BJ (cell line): ENCODE results near the gene MID1. TPM values are rescaled to one million over a fixed set of nuclear protein-coding genes. Genes with fewer than 3 reads are reported as not detected.

Source experiments
- CTCF ChIA-PET: fragments of 350-600 bp; formaldehyde crosslinking; extraction: SDS; loops from one replicate; lab custom pipeline; 2021; ENCODE audit warnings: antibody characterized with exemption, inconsistent platforms; lab: Yijun Ruan, JAX
- POLR2A ChIA-PET: fragments of 300-600 bp; sonication (Branson Sonifier 250); formaldehyde crosslinking; extraction: SDS; loops from one replicate; lab custom pipeline; 2021; ENCODE audit warnings: antibody characterized with exemption; lab: Charles Lee
- DNase-seq: peaks from one replicate; pipeline ENCODE4 v3.0.0-alpha.2; 2011; ENCODE audit warnings: low read depth
- H3K27me3 ChIP-seq: 2 replicates; pipeline ENCODE4 v1.6.0; 2011; ENCODE audit warnings: low read length; ENCODE audit not compliant: control insufficient read depth, insufficient read depth
- H3K36me3 ChIP-seq: 2 replicates; pipeline ENCODE4 v1.5.1; 2011; ENCODE audit warnings: low read length; ENCODE audit not compliant: control insufficient read depth, insufficient read depth
- H3K4me3 ChIP-seq: 2 replicates; pipeline ENCODE4 v1.5.1; 2011; ENCODE audit warnings: low read depth, mild to moderate bottlenecking, control low read depth, low read length
- CTCF ChIP-seq: IDR thresholded peaks from 2 replicates; pipeline ENCODE4 v1.5.1; 2011; ENCODE audit warnings: low read depth, mild to moderate bottlenecking, control low read depth, inconsistent platforms, low read length, moderate library complexity; ENCODE audit not compliant: insufficient read depth
- polyA plus RNA-seq: library from polyadenylated mRNA; depleted of rRNA; stranded (reverse); fragments of >200 nt; gene quantifications from 2 replicates; pipeline ENCODE4 v1.2.3, GENCODE V29; 2011

MID1 gene
- polyA plus RNA-seq, 1 experiment: 42.6 TPM

- Histone ChIP-seq H3K27me3 (no peaks in the 10 kb centered on the region), H3K4me3 (no peak overlapping the region), H3K36me3 (peaks cover 2% of the 10 kb centered on the region; the same call in 1 of the 2 replicates)
- ChIA-PET POLR2A (no interaction called here), CTCF (no interaction called here)
- no peak for TF ChIP-seq CTCF
- no peak for DNase-seq
Observed at GRCh38 chrX:10480861-10481260, 139.5 kb downstream of the MID1 start.

- no peak overlapping the region for H3K4me3 ChIP-seq
- ChIA-PET POLR2A (no interaction called here), CTCF (no interaction called here)
- TF ChIP-seq CTCF: no peak
- H3K27me3 ChIP-seq: no peaks in the 10 kb centered on the region
- H3K36me3 ChIP-seq: peaks cover 2% of the 10 kb centered on the region; the same call in 1 of the 2 replicates
- no peak for DNase-seq
Observed at GRCh38 chrX:10479508-10479907, 140.9 kb downstream of the MID1 start.

GRCh38 chrX:10477525-10477924, 142.9 kb downstream of the MID1 start:
- ChIA-PET POLR2A (no interaction called here), CTCF (no interaction called here)
- Histone ChIP-seq H3K36me3 (peaks cover 2% of the 10 kb centered on the region; the same call in 1 of the 2 replicates), H3K27me3 (no peaks in the 10 kb centered on the region), H3K4me3 (no peak overlapping the region)
- TF ChIP-seq CTCF: no peak
- DNase-seq: no peak

- H3K27me3 ChIP-seq: no peaks in the 10 kb centered on the region
- DNase-seq: no peak
- H3K4me3 ChIP-seq: no peak overlapping the region
- peaks cover 2% of the 10 kb centered on the region; the same call in 1 of the 2 replicates for H3K36me3 ChIP-seq
- no peak for TF ChIP-seq CTCF
- CTCF ChIA-PET: no interaction called here
- POLR2A ChIA-PET: no interaction called here
Observed at GRCh38 chrX:10474913-10475568, 145.3 kb downstream of the MID1 start.

- TF ChIP-seq CTCF: no peak
- ChIA-PET POLR2A (no interaction called here), CTCF (no interaction called here)
Observed at GRCh38 chrX:10474510-10474909, 145.9 kb downstream of the MID1 start.

More at GRCh38 chrX:10474510-10474909, 145.9 kb downstream of the MID1 start:
- Histone ChIP-seq H3K27me3 (no peaks in the 10 kb centered on the region), H3K4me3 (no peak overlapping the region), H3K36me3 (peaks cover 2% of the 10 kb centered on the region; the same call in 1 of the 2 replicates)
- DNase-seq: no peak
